Body of pancreas (tissue), 4 donors: ENCODE data around the gene SH3RF2. TPM values are rescaled to one million over a fixed set of nuclear protein-coding genes. Genes with fewer than 3 reads are reported as not detected.
A peak's percentile ranks its signal among the peaks of the same experiment; 100 is the strongest.

ENCODE experiments used
- ATAC-seq: fragments of 150-250 bp; one replicate; pipeline ENCODE4 v1.9.1; 2016
- DNase-seq, 4 donors: peaks; one replicate each; pipeline ENCODE4 v3.0.0-alpha.2; 2019
- H3K27ac ChIP-seq, 4 donors: fragments of 200-600 bp; sonication (generic); 1 replicate in 3 of 4; 2 replicates in 1 of 4; pipeline versions ENCODE4 v1.5.1 to v1.6.1; 2016 to 2019; ENCODE audit warnings: mild to moderate bottlenecking in 1 of 4, mixed read lengths in 1 of 4, moderate library complexity in 1 of 4
- H3K27me3 ChIP-seq, 2 donors: fragments of 200-600 bp; sonication (generic); one replicate each; pipeline ENCODE4 v1.6.0; 2016; ENCODE audit warnings: mild to moderate bottlenecking in 1 of 2
- H3K36me3 ChIP-seq, 2 donors: fragments of 200-600 bp; sonication (generic); replicated peaks in 1 of 2; 2 replicates each; pipeline ENCODE4 v1.5.1; 2016; ENCODE audit warnings: low read depth in 2 of 2; ENCODE audit not compliant: insufficient read depth in 1 of 2
- H3K4me1 ChIP-seq: fragments of 200-600 bp; sonication (generic); one replicate; pipeline ENCODE4 v1.6.0; 2016
- H3K4me3 ChIP-seq, 2 donors: fragments of 200-600 bp; sonication (generic); 1 replicate in 1 of 2; 2 replicates in 1 of 2; pipeline ENCODE4 v1.5.1; 2016 to 2019
- H3K9me3 ChIP-seq, 3 donors: fragments of 200-600 bp; sonication (generic); 1 replicate in 2 of 3; 2 replicates in 1 of 3; pipeline ENCODE4 v1.5.1; 2016
- POLR2A ChIP-seq, 3 donors: fragments of 450-650 bp; IDR thresholded peaks; one replicate each; pipeline ENCODE4 v1.6.1; 2016; ENCODE audit warnings: antibody characterized with exemption in 3 of 3, mild to moderate bottlenecking in 2 of 3
- WGBS, 2 donors: methylation state at CpG; one replicate each; pipeline ENCODE4 v1.1.5; 2017; 5-methylcytosine and 5-hydroxymethylcytosine counted together
- intact Hi-C: fragments of 100-400 bp; cut with DNase I; formaldehyde crosslinking; loops from one replicate; pipeline ENCODE4 v1.15.1; 2023
- total RNA-seq, 2 donors: library from RNA; depleted of rRNA; stranded (reverse); fragments of >200 nt; gene quantifications; one replicate each; pipeline ENCODE4 v1.1.0, GENCODE V29; 2016
- TF ChIP-seq, protein P1 (sequence below), 7 experiments: fragments of 450-650 bp in 4 of 7; fragments of 200-600 bp in 3 of 7; sonication (generic) in 3 of 7; IDR thresholded peaks; one replicate each; pipeline ENCODE4 v1.5.1; 2016 to 2019; ENCODE audit warnings: antibody characterized with exemption in 7 of 7

Gene SH3RF2
- total RNA-seq, 2 donors from 2014 or later: 14.8 to 25.7 TPM

DNA sequence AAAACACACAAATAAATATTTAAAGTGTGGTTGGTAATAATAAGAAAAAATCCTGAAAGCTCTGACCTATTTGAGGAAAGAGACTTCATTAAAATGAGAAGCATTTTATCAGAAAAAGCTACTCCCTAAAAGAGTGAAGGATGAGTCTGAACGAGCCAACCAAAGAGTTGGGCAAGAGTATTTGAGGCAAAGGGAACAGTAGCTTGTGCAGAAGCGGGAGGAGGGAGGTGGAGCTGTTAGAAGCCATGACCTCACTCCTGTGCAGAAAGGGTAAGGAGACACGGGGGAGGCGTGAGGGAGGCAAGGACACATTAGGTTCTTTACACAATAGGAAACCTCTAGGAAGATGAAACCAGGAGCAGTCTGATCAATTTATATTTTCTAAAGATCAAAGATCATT is 29.4 kb downstream of the SH3RF2 start:
- intact Hi-C loops: no loop called here
- Histone ChIP-seq H3K36me3 (no peaks in the 10 kb centered on the region), H3K4me3 (no peak overlapping the region), H3K9me3 (no peaks in the 10 kb centered on the region), H3K4me1 (peaks cover 65% of the 10 kb centered on the region), H3K27ac (no peak overlapping the region), H3K27me3 (no peaks in the 10 kb centered on the region)
- DNase-seq (peak; percentile 47 to 72 (median 56)), ATAC-seq (peak; percentile 85)
- TF ChIP-seq, protein P1, sequence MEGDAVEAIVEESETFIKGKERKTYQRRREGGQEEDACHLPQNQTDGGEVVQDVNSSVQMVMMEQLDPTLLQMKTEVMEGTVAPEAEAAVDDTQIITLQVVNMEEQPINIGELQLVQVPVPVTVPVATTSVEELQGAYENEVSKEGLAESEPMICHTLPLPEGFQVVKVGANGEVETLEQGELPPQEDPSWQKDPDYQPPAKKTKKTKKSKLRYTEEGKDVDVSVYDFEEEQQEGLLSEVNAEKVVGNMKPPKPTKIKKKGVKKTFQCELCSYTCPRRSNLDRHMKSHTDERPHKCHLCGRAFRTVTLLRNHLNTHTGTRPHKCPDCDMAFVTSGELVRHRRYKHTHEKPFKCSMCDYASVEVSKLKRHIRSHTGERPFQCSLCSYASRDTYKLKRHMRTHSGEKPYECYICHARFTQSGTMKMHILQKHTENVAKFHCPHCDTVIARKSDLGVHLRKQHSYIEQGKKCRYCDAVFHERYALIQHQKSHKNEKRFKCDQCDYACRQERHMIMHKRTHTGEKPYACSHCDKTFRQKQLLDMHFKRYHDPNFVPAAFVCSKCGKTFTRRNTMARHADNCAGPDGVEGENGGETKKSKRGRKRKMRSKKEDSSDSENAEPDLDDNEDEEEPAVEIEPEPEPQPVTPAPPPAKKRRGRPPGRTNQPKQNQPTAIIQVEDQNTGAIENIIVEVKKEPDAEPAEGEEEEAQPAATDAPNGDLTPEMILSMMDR (IDR thresholded peaks at IDR 0.05): no peak
- no peak for TF ChIP-seq POLR2A (IDR thresholded peaks at IDR 0.05)
- WGBS, 2 donors: 53 to 56% methylated on average over 4 of the region's 4 CpGs

DNA sequence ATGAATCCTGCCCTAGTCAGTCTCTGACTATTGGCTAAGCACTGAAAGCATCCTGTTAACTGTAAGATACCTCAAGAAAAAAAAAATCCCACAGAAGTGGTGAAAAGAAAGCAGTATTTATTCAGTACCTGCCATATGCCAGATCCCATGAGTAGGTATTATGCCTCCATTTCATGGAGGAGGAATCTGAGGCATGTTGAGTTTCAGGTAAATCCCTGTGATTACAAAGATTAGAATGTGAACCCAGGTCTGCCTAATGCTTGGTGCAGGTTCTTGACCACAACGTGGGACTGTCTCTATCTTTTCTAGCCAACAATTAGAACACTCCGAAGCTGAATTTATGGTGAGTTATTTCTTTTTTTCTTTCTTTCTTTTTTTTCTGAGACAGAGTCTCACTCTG is 30.9 kb downstream of the SH3RF2 start:
- ATAC-seq (no peak), DNase-seq (no peak)
- H3K9me3 ChIP-seq: no peaks in the 10 kb centered on the region
- WGBS, 2 donors: 85 to 86% methylated on average over 2 of the region's 2 CpGs
- no peaks in the 10 kb centered on the region for H3K27me3 ChIP-seq
- TF ChIP-seq, protein P1 (IDR thresholded peaks at IDR 0.05): no peak
- TF ChIP-seq POLR2A (IDR thresholded peaks at IDR 0.05): no peak
- no peak overlapping the region for H3K4me3 ChIP-seq
- intact Hi-C loops: no loop called here
- H3K27ac ChIP-seq: no peak overlapping the region
- no peaks in the 10 kb centered on the region for H3K36me3 ChIP-seq
- H3K4me1 ChIP-seq: peaks cover 63% of the 10 kb centered on the region

DNA sequence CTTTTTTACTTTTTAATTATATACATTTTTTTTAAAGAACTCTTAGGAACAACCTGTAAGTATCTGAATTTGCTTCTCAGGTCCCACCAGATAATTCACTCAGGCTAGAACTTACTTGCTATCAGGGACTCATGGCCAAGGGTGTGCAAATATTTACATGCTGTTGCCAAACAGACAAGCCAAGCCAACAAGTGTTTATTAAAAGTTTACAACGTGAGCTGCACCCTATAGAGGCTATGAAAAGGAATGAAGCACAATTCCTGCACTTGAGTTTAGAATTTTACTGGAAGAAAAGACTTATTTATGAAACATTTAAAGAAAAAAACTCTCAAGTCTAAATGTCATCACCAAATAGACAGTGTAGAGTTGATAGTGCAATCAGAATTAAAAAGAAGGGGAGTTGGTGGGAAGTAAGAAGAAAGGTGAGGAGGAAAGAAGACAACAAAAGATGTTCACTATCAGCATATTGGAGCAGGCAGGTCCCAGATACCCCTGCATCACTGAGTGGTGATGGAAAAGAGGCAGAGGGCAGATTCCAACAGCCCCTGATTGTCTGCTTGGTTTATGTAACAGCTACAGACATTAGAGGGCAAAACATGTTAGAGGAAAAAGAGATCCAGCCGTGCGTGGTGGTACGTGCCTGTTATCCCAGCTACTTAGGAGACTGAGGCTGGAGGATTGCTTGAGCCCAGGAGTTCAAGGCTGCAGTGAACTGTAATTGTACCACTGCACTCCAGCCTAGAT is 32.8 kb downstream of the SH3RF2 start:
- Histone ChIP-seq H3K27me3 (no peaks in the 10 kb centered on the region), H3K27ac (peak overlapping the region in 2 of 4 donors; percentile 16 to 21), H3K36me3 (no peaks in the 10 kb centered on the region), H3K4me3 (no peak overlapping the region), H3K9me3 (no peaks in the 10 kb centered on the region), H3K4me1 (peaks cover 82% of the 10 kb centered on the region)
- DNase-seq (peak in 2 of 4 donors; percentile 26 to 34), ATAC-seq (no peak)
- intact Hi-C loops: no loop called here
- TF ChIP-seq POLR2A (IDR thresholded peaks at IDR 0.05): no peak
- TF ChIP-seq, protein P1 (IDR thresholded peaks at IDR 0.05): no peak
- 23 to 47% methylated on average over 4 of the region's 4 CpGs for WGBS, 2 donors

DNA sequence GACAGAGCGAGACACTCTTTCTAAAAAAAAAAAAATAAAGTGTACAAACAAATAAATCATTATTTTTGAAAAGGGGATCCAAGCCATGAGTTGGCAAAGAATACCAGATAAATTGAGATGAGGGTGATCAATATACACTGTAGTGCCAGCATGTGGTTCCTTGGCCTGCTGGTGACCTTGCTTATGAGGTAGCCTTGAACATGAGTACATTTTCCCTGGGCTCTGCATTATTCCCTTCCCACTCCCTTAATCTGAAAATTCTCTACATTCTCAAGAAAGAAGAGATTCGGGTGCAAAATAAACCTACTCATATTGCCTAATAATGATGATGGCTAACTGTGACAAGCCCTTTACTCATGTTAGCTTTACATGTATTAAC is 33.3 kb downstream of the SH3RF2 start:
- no peaks in the 10 kb centered on the region for H3K9me3 ChIP-seq
- peak overlapping the region in 2 of 4 donors; percentile 16 to 21 for H3K27ac ChIP-seq
- peaks cover 87% of the 10 kb centered on the region for H3K4me1 ChIP-seq
- TF ChIP-seq, protein P1 (IDR thresholded peaks at IDR 0.05): no peak
- TF ChIP-seq POLR2A (IDR thresholded peaks at IDR 0.05): no peak
- no peaks in the 10 kb centered on the region for H3K36me3 ChIP-seq
- 45 to 46% methylated on average over 2 of the region's 2 CpGs for WGBS, 2 donors
- ATAC-seq: no peak
- DNase-seq: peak in 1 of 4 donors; percentile 18
- intact Hi-C loops: no loop called here
- H3K4me3 ChIP-seq: no peak overlapping the region
- no peaks in the 10 kb centered on the region for H3K27me3 ChIP-seq

DNA sequence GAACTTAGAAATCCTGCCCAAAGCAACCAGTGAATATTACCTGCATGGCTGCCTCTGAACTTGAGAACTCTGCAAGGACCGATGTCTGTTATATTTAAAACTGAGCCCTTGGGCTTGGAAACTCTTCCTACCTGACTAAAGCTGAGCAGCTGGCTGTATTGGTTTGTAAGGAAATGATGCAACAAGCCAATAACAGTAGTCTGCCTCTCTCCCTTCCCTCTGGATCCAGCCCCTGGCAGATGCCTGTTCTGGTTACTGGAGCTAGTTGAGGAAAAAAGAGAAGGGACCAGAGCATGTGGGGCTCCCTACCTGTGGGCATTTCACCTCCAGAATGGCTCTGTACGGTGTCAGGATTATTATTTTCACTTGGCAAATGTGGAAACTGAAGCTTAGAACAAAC is 34.7 kb downstream of the SH3RF2 start:
- H3K27me3 ChIP-seq: no peaks in the 10 kb centered on the region
- H3K36me3 ChIP-seq: no peaks in the 10 kb centered on the region
- no peak for TF ChIP-seq POLR2A (IDR thresholded peaks at IDR 0.05)
- TF ChIP-seq, protein P1 (IDR thresholded peaks at IDR 0.05): no peak
- peaks cover 91% of the 10 kb centered on the region for H3K4me1 ChIP-seq
- 78 to 84% methylated on average over 2 of the region's 2 CpGs for WGBS, 2 donors
- intact Hi-C loops: no loop called here
- no peaks in the 10 kb centered on the region for H3K9me3 ChIP-seq
- DNase-seq (no peak), ATAC-seq (no peak)
- H3K4me3 ChIP-seq: no peak overlapping the region
- no peak overlapping the region for H3K27ac ChIP-seq
